ENCODE data around the gene RIOK1.
"Not testable (repeated sequence)": the region's sequence is repeated elsewhere in the genome, so short reads cannot be mapped to it uniquely, and the experiment has no call there.

The RIOK1 gene

GRCh38 chr6:7389451-7390225, at the start of gene RIOK1, which contains the start of gene CAGE1:
Gene RIOK1 (plus strand): TSS chr6:7389808. CDS start chr6:7390003, 195 bp downstream.
Gene CAGE1 (minus strand): TSS chr6:7389742. CDS start chr6:7387173, 2,569 bp downstream.
- DNase-seq (ENCODE audit: low spot score) = peak; percentile 96

GRCh38 chr6:7341271-7341670, 48.3 kb upstream of the RIOK1 start:
- DNase-seq (ENCODE audit: low spot score) = no peak

- no peak for DNase-seq (ENCODE audit: low spot score)
Observed at GRCh38 chr6:7341989-7342742, 47.4 kb upstream of the RIOK1 start.

- no peak for DNase-seq (ENCODE audit: low spot score)
Observed at GRCh38 chr6:7343546-7344475, 45.8 kb upstream of the RIOK1 start.

- not testable (repeated sequence) for DNase-seq (ENCODE audit: low spot score)
Observed at GRCh38 chr6:7344773-7345450, 44.7 kb upstream of the RIOK1 start.

GRCh38 chr6:7347551-7347997, 42.0 kb upstream of the RIOK1 start:
- not testable (repeated sequence) for DNase-seq (ENCODE audit: low spot score)

- DNase-seq (ENCODE audit: low spot score) = not testable (repeated sequence)
Observed at GRCh38 chr6:7350591-7350990, 39.0 kb upstream of the RIOK1 start.

- DNase-seq (ENCODE audit: low spot score) = not testable (repeated sequence)
Observed at GRCh38 chr6:7351916-7352315, 37.7 kb upstream of the RIOK1 start.

- no peak for DNase-seq (ENCODE audit: low spot score)
Observed at GRCh38 chr6:7367408-7367807, 22.2 kb upstream of the RIOK1 start.

- no peak for DNase-seq (ENCODE audit: low spot score)
Observed at GRCh38 chr6:7373739-7374138, 15.9 kb upstream of the RIOK1 start.

GRCh38 chr6:7377961-7378360, 11.6 kb upstream of the RIOK1 start:
- no peak for DNase-seq (ENCODE audit: low spot score)

- DNase-seq (ENCODE audit: low spot score) = no peak
Observed at GRCh38 chr6:7378740-7379139, 10.9 kb upstream of the RIOK1 start.

GRCh38 chr6:7381092-7381491, 8.5 kb upstream of the RIOK1 start:
- DNase-seq (ENCODE audit: low spot score) = no peak

GRCh38 chr6:7389162-7389450, 502 bp upstream of the RIOK1 start:
- DNase-seq (ENCODE audit: low spot score) = no peak

GRCh38 chr6:7390226-7390878, 744 bp downstream of the RIOK1 start:
- DNase-seq (ENCODE audit: low spot score) = no peak

- DNase-seq (ENCODE audit: low spot score) = no peak
Observed at GRCh38 chr6:7391151-7391550, 1.5 kb downstream of the RIOK1 start.

- DNase-seq (ENCODE audit: low spot score) = no peak
Observed at GRCh38 chr6:7392402-7392801, 2.8 kb downstream of the RIOK1 start.

GRCh38 chr6:7401075-7401474, 11.5 kb downstream of the RIOK1 start:
- no peak for DNase-seq (ENCODE audit: low spot score)

GRCh38 chr6:7402716-7403115, 13.1 kb downstream of the RIOK1 start:
- no peak for DNase-seq (ENCODE audit: low spot score)

- DNase-seq (ENCODE audit: low spot score) = no peak
Observed at GRCh38 chr6:7404546-7404945, 14.9 kb downstream of the RIOK1 start.

- DNase-seq (ENCODE audit: low spot score) = no peak
Observed at GRCh38 chr6:7406743-7407142, 17.1 kb downstream of the RIOK1 start.
